DMS79 (cell line): ENCODE results near the gene OSBPL10.

ENCODE experiments used
- DNase-seq: peaks from one replicate; lab custom pipeline; 2025; lab: John Stamatoyannopoulos, UW

Gene OSBPL10

GRCh38 chr3:31958701-31959152 is 22.3 kb downstream of the OSBPL10 start:
- DNase-seq: peak; percentile 57

GRCh38 chr3:31957106-31957505 is 24.0 kb downstream of the OSBPL10 start:
- DNase-seq: no peak

- DNase-seq: no peak
These were observed 25.5 kb downstream of the OSBPL10 start for GRCh38 chr3:31955581-31955980.

- DNase-seq: no peak
These were observed 27.4 kb downstream of the OSBPL10 start for GRCh38 chr3:31953636-31954035.

- DNase-seq: no peak
These were observed 28.0 kb downstream of the OSBPL10 start for GRCh38 chr3:31953091-31953490.

- DNase-seq: no peak
These were observed 28.9 kb downstream of the OSBPL10 start for GRCh38 chr3:31952205-31952604.

GRCh38 chr3:31948280-31948679 is 32.8 kb downstream of the OSBPL10 start:
- no peak for DNase-seq

- DNase-seq: no peak
These were observed 33.4 kb downstream of the OSBPL10 start for GRCh38 chr3:31947671-31948091.

GRCh38 chr3:31947162-31947561 is 33.9 kb downstream of the OSBPL10 start:
- no peak for DNase-seq

GRCh38 chr3:31946484-31947081 is 34.5 kb downstream of the OSBPL10 start:
- DNase-seq: no peak

- DNase-seq: no peak
These were observed 35.4 kb downstream of the OSBPL10 start for GRCh38 chr3:31945738-31946052.

- DNase-seq: no peak
These were observed 38.0 kb downstream of the OSBPL10 start for GRCh38 chr3:31943041-31943440.

- DNase-seq: no peak
These were observed 38.6 kb downstream of the OSBPL10 start for GRCh38 chr3:31942446-31942845.

- DNase-seq: no peak
These were observed 43.8 kb downstream of the OSBPL10 start for GRCh38 chr3:31937225-31937624.

- no peak for DNase-seq
These were observed 44.5 kb downstream of the OSBPL10 start for GRCh38 chr3:31936420-31937060.

- DNase-seq: no peak
These were observed 46.2 kb downstream of the OSBPL10 start for GRCh38 chr3:31934866-31935265.

GRCh38 chr3:31934018-31934417 is 47.0 kb downstream of the OSBPL10 start:
- no peak for DNase-seq

GRCh38 chr3:31932990-31933389 is 48.1 kb downstream of the OSBPL10 start:
- no peak for DNase-seq

GRCh38 chr3:31929826-31930502 is 51.1 kb downstream of the OSBPL10 start:
- no peak for DNase-seq

- DNase-seq: no peak
These were observed 53.3 kb downstream of the OSBPL10 start for GRCh38 chr3:31927811-31928210.

- no peak for DNase-seq
These were observed 54.5 kb downstream of the OSBPL10 start for GRCh38 chr3:31926543-31926942.

GRCh38 chr3:31925271-31925630 is 55.8 kb downstream of the OSBPL10 start:
- no peak for DNase-seq

GRCh38 chr3:31924610-31925270 is 56.3 kb downstream of the OSBPL10 start:
- no peak for DNase-seq
